HS-27A (cell line): ENCODE data around the gene PRR20G.
"Not testable (repeated sequence)": the region's sequence is repeated elsewhere in the genome, so short reads cannot be mapped to it uniquely, and the experiment has no call there.

ENCODE experiments used
- DNase-seq: peaks from one replicate; pipeline ENCODE4 v3.0.0-alpha.2; 2012; ENCODE audit warnings: low read depth, missing footprints

PRR20G gene

DNA sequence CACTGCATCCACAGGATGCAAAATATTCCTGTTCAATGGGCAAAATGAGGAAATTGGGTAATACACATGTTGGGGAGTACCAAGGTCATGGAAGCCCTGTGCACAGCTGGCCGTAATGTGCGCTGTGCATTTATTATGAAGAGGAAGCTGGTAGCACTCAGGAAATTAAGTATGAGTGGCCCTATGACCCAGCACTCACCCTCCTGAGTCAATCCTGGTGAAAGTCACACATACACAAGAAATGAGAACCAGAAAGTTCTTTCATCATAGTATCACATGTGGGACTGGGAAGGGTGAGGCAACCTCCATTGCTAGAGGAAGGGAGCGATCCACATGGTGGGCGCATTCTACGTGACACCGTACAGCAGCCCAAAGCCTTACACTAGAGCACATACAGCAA lies 11.4 kb upstream of the PRR20G start:
- no peak for DNase-seq

DNA sequence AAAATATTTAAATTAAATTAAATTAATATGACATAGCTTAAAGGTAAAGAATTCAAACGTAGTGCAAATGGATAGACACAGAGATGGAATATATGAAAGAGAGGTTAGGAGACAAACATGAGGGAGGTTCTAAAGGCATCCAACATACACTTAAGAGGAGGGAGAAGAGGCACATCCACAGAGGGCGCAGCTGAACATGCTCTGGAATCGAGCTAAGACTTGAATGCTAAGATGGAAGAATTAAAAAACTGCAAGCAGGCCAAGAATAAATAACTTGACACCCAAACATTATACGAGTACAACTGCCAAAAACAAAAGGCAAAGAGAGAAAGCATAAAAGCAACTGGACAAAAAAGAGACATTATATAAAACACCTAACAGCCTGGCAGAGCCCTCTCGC lies 9.1 kb upstream of the PRR20G start:
- DNase-seq, result no peak

- DNase-seq, result no peak
These were observed 8.3 kb upstream of the PRR20G start for GRCh38 chr3:127296166-127296565.

DNA sequence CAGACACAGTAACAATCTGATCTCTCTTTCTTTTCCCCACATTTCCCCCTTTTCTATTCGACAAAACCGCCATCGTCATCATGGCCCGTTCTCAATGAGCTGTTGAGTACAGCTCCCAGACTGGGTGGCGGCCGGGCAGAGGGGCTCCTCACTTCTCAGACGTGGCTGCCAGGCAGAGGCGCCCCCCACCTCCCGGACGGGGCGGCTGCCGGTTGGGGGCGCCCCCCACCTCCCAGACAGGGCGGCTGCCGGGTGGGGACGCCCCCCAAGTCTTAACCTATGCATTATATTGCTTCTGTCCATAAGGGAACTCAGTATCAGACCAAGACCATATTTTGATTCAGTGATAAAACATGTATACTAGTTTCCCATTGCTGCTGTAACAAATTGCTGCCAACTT lies 5.8 kb upstream of the PRR20G start:
- DNase-seq, result not testable (repeated sequence)

- DNase-seq, result no peak
These were observed 3.8 kb upstream of the PRR20G start for GRCh38 chr3:127291611-127292010.

DNA sequence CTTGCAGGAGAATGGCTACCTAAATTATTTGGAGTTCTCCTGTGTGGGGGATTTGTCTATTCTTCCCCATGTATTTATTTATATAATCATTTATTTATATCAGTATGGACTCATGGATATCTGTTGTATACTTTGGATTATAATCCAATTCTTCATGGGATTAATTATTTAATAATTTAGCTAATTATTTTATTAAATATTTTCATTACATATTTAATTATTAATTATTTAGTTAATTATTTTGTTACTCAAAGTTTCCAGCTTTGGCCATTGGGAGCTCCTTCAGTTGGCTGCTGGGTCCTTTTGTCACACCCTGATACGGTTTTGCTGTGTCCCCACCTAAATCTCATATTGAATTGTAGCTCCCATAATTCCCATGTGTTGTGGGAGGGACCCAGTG lies 3.3 kb upstream of the PRR20G start:
- no peak for DNase-seq

GRCh38 chr3:127289706-127290575 lies 2.1 kb upstream of the PRR20G start:
- no peak for DNase-seq

DNA sequence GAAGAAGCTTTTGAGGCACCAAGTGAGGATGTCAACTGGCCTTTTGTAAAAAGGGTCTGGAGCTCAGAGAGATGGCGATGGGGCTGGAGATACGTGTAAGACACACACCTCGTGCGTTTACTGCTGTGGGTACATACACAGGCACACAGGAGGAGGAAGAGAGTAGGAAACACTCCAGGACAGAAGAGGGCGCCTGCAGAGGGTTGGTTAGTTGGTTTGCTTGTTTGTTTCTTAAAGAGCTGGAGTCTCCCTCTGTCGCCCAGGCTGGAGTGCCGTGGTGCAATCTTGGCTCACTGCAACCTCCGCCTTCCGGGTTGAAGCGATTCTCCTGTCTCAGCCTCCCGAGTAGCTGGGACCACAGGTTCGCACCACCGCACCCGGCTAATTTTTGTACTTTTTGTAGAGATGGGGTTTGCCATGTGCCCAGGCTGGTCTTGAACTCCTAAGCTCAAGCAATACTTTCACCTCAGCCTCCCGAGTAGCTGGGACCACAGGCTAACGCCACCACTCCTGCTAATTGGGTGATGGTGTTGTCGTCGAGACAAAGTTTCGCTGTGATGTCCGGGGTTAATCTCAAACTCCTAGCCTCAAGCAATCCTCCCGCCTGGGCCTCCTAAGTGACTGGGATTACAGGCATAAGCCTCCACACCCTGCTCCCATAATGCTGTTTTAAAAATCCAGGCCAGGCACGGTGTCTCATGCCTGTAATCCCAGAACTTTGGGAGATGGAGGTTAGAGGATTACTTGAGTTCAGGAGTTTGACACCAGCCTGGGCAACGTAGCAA lies 1.3 kb upstream of the PRR20G start:
- DNase-seq, result no peak

- no peak for DNase-seq
These were observed 497 bp upstream of the PRR20G start for GRCh38 chr3:127288343-127288742.

DNA sequence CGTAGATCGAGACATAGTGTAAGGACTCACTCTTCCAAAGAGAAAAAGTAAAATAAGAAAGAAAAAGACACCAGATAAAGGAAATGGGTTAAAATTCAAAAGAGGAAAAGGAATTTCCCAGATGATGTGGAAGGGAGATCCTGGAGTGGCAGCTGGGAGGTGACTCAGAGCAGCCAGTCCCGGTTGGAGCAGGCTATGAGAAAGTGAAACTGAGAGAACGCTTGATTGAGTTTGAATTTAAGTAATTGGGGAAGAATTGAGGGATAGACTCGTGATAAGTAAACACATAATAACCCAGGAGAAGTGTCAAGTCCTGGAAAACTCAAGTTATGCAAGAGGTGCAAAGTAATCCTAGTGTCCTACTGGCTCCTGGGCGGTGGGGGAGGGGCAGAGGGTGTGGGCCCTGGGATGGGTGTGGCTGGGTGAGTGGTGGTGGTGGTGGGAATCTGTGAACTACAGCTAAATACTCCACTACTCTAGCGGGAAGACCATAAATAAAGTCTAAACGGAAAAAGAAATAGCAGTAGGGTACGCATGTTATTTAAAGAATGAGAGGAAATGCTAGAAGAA lies 1.2 kb downstream of the PRR20G start:
- no peak for DNase-seq

DNA sequence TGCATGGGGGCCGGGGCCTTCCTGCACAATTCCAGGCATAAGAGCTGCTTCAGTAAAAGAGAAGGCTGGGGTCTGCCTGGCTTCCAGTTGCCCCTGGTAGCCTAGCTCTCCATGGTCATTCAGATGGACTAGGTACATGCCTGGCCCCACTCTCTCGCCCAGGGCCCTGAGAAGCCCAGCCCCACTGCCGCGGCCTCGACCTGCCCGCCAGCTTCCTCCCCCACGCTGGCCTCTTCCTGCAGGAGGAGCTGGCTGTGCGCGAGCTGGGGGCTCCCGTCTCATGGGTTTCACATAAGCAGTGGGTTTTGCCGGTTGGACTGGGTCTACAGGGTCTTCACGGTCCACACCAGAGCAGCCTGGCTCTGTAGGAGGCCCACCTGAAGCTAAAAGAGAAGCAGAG lies 3.6 kb downstream of the PRR20G start:
- no peak for DNase-seq

DNA sequence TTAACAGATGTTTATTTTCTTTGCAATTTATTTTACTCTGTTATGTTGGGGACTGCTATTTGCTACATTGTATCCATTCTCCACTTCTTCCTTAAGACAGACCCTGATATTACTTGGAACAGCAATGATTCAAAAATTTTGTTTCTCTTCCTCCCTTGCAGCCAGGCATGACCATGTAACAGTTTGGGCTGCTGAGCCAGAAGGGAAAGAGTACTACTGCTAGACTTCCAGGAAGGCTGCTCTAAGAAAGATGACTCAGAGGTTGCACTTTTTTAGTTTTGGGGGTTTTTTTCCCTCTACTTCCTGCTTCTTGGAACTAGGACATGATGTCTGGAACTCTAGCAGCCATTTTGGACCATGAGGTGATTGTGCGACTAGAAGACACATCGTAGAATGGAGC lies 10.3 kb downstream of the PRR20G start:
- DNase-seq, result no peak

GRCh38 chr3:127276995-127277394 lies 10.9 kb downstream of the PRR20G start:
- DNase-seq, result no peak

GRCh38 chr3:127276396-127276795 lies 11.4 kb downstream of the PRR20G start:
- no peak for DNase-seq

DNA sequence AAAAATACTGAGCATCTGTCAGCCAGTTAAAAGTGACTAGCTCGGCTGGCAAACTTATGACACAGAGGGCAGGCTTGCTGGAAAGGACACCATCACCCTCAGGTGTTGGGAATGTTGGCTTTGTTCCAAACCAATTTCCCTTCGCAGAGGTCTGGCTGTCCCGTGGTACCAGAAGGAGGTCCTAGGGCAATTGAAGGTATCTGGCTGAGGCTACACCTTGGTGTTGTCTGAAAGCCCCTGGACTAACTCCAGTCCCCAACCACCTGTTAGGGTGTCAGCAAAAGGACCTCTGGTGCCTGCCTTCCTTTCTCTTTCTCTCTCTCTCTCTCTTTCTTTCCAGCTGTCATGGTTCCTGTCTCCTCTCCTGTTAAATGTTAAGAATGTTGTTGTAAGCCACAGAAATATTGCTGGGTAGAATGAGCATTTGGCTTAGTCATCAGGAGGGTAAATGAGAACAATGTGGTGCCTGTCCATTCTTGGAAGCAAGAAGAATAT lies 12.5 kb downstream of the PRR20G start:
- DNase-seq, result no peak

- DNase-seq, result no peak
These were observed 13.6 kb downstream of the PRR20G start for GRCh38 chr3:127274200-127274760.

GRCh38 chr3:127273206-127273605 lies 14.6 kb downstream of the PRR20G start:
- no peak for DNase-seq

- no peak for DNase-seq
These were observed 21.7 kb downstream of the PRR20G start for GRCh38 chr3:127266186-127266585.

DNA sequence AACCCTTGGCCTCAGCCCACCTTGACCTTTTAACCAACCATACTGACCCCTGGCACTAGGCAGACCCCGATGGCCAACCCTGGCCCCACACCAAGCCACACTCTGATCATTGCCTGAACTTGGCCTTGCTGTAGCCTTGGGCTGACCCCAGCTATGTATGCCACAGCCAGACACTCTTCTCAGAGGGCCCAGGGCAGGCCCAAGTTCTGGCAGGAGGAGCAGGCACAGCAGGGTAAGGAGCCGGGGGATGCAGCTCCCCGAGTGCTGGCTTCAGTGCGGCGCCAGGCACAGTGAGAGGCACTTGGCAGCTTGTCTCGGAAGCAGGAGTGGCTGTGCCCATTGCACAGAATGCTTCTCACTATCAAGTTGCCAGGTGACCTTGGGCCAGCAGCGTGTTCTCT lies 22.3 kb downstream of the PRR20G start:
- no peak for DNase-seq

DNA sequence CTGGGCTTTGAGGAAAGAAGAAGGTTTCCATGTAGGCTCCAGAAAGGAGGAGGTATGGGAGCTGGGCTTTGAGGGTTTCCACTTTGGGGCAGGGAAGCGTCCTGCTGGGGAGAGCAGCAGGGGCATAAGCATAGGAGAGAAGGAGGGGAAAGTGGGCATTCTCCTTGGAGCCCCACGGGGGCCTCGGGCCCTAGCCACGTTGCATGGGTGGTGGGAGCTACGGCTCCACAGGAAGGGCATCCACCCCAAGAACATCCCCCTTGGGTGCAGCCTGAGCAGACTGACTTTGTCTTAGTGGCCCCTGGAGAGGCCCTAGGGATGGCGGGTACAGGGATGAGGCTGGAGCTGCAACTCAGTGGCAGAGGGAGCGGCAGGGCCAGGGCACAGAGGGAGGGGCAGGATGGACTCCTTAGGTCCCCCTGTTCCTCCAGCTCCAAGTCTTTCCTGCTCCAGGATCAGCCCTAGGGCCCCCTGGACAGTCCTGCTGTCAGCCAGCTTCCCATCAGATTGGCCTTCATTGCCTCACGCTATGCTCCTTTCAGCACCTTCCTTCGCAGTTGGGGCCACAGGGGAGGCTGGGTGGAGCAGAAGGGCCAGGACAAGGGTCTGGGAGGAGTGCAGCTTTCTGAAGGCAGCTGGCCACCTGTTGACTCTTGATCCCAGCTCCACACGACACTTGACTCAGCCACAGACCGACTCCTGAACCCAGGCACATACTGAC lies 22.9 kb downstream of the PRR20G start:
- no peak for DNase-seq

DNA sequence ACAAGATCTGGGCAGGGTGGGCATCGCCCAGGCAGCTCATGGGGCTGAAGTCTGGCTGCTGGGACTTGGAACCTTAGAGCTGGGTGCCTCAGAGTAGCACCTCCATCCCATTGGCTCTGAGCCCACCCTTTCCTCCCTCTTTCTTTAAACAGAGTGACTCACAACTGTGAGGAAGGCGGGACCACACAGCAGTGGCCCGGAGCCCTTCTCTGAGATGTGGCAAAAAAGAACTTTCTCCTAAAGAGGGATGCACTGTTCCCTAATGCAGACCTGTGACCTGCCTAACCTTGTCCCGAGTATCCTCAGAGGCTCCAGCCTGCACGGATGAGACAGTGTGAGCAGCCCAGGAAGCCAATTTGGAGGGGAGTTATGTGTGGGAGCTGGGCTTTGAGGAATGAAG lies 23.6 kb downstream of the PRR20G start:
- no peak for DNase-seq
